ENCODE measurements around the gene CBR4.

DNA sequence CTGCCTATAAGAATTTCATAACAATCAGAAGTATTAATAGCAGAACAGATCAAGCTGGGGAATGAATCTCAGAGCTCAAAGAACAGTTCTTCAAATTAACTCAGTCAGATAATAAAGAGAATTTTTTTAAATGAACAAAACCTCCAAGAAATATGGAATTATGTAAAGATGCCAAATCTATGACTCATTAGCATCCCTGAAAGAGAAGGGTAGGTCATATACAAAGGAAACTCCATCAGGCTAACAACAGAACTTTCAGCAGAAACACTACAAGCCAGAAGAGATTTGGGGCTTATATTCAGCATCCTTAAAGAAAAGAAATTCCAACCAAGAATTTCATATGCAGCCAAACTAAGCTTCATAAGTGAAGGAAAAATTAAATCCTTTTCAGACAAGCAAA is 28.6 kb downstream of the CBR4 start:
- TF ChIP-seq, protein P1, sequence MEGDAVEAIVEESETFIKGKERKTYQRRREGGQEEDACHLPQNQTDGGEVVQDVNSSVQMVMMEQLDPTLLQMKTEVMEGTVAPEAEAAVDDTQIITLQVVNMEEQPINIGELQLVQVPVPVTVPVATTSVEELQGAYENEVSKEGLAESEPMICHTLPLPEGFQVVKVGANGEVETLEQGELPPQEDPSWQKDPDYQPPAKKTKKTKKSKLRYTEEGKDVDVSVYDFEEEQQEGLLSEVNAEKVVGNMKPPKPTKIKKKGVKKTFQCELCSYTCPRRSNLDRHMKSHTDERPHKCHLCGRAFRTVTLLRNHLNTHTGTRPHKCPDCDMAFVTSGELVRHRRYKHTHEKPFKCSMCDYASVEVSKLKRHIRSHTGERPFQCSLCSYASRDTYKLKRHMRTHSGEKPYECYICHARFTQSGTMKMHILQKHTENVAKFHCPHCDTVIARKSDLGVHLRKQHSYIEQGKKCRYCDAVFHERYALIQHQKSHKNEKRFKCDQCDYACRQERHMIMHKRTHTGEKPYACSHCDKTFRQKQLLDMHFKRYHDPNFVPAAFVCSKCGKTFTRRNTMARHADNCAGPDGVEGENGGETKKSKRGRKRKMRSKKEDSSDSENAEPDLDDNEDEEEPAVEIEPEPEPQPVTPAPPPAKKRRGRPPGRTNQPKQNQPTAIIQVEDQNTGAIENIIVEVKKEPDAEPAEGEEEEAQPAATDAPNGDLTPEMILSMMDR (conservative IDR thresholded peaks at IDR 0.05; ENCODE audit: low read length): no peak
- no peak for TF ChIP-seq EZH2phosphoT487 (IDR thresholded peaks at IDR 0.05; ENCODE audit: borderline replicate concordance, low read depth, low read length)
